Neural cell (in vitro differentiated cells): Measurements from ENCODE around the gene CELA2B. TPM values are rescaled to one million over a fixed set of nuclear protein-coding genes. Genes with fewer than 3 reads are reported as not detected.

Source experiments
- H2AFZ ChIP-seq: fragments of 200-600, 300-800 bp; sonication (generic), shearing (Covaris generic); 2 replicates; pipeline ENCODE4 v1.6.0; 2014; ENCODE audit warnings: low read depth, mild to moderate bottlenecking, antibody characterized with exemption, low read length, moderate library complexity
- H3F3A ChIP-seq: fragments of 200-600 bp; shearing (Covaris generic); 2 replicates; pipeline ENCODE4 v1.6.1; 2016; ENCODE audit warnings: mild to moderate bottlenecking, moderate library complexity, mixed read lengths, antibody characterized with exemption, low read length; ENCODE audit not compliant: insufficient read depth, poor library complexity, severe bottlenecking
- H3K27ac ChIP-seq: fragments of 200-600, 300-800 bp; sonication (generic), shearing (Covaris generic); 2 replicates; pipeline ENCODE4 v1.5.1; 2014; ENCODE audit warnings: mild to moderate bottlenecking, low read length, moderate library complexity
- H3K27me3 ChIP-seq: fragments of 300-800, 200-600 bp; sonication (generic), shearing (Covaris generic); 2 replicates; pipeline ENCODE4 v1.6.0; 2014; ENCODE audit warnings: mild to moderate bottlenecking, low read depth, low read length, moderate library complexity; ENCODE audit not compliant: insufficient read depth
- H3K36me3 ChIP-seq: fragments of 300-800, 200-600 bp; sonication (generic), shearing (Covaris generic); 2 replicates; pipeline ENCODE4 v1.5.1; 2014; ENCODE audit warnings: mild to moderate bottlenecking, antibody characterized with exemption, low read length, moderate library complexity; ENCODE audit not compliant: insufficient read depth
- H3K4me2 ChIP-seq: fragments of 300-800, 200-600 bp; sonication (generic), shearing (Covaris generic); 2 replicates; pipeline ENCODE4 v1.6.0; 2014; ENCODE audit warnings: mild to moderate bottlenecking, low read length
- H3K4me3 ChIP-seq: fragments of 300-800, 200-600 bp; sonication (generic), shearing (Covaris generic); 2 replicates; pipeline ENCODE4 v1.5.1; 2014; ENCODE audit warnings: mild to moderate bottlenecking, low read length, moderate library complexity
- H3K79me2 ChIP-seq: fragments of 200-600 bp; shearing (Covaris generic); replicated peaks from 2 replicates; pipeline ENCODE4 v1.6.0; 2014; ENCODE audit warnings: mild to moderate bottlenecking, low read length, moderate library complexity; ENCODE audit not compliant: insufficient read depth
- H3K9ac ChIP-seq: fragments of 300-800, 200-600 bp; sonication (generic), shearing (Covaris generic); 2 replicates; pipeline ENCODE4 v1.6.1; 2016; ENCODE audit warnings: mild to moderate bottlenecking, low read length, mixed read lengths
- H3K9me2 ChIP-seq: fragments of 200-600 bp; shearing (Covaris generic); 2 replicates; pipeline ENCODE4 v1.6.1; 2016; ENCODE audit warnings: mild to moderate bottlenecking, low read length, mixed read lengths; ENCODE audit not compliant: insufficient read depth
- H3K9me3 ChIP-seq: fragments of 200-600, 300-800 bp; sonication (generic), shearing (Covaris generic); 2 replicates; pipeline ENCODE4 v1.6.1; 2016; ENCODE audit warnings: mild to moderate bottlenecking, mixed run types, low read length, moderate library complexity, mixed read lengths
- H4K20me1 ChIP-seq: fragments of 200-600 bp; shearing (Covaris generic); 2 replicates; pipeline ENCODE4 v1.6.1; 2016; ENCODE audit warnings: mild to moderate bottlenecking, mixed run types; ENCODE audit not compliant: insufficient read depth
- EP300 ChIP-seq: fragments of 450-650 bp; conservative IDR thresholded peaks from 2 replicates; pipeline ENCODE4 v1.6.1; 2014; ENCODE audit warnings: antibody characterized with exemption, mild to moderate bottlenecking, moderate library complexity; ENCODE audit not compliant: poor library complexity, severe bottlenecking
- EZH2 ChIP-seq: fragments of 200-600, 300-800 bp; shearing (Covaris generic), sonication (generic); IDR thresholded peaks from 2 replicates; pipeline ENCODE4 v1.6.1; 2014; ENCODE audit warnings: antibody characterized with exemption, low read length, borderline replicate concordance, mild to moderate bottlenecking; ENCODE audit not compliant: insufficient read depth, poor library complexity, severe bottlenecking
- MXI1 ChIP-seq: fragments of 450-650 bp; conservative IDR thresholded peaks from 2 replicates; pipeline ENCODE4 v1.6.1; 2014; ENCODE audit warnings: antibody characterized with exemption, mild to moderate bottlenecking; ENCODE audit not compliant: poor library complexity, severe bottlenecking
- POLR2AphosphoS5 ChIP-seq: IDR thresholded peaks from 2 replicates; pipeline ENCODE4 v1.6.1; 2012
- RAD21 ChIP-seq: fragments of 450-650 bp; conservative IDR thresholded peaks from 2 replicates; pipeline ENCODE4 v1.6.1; 2014; ENCODE audit warnings: antibody characterized with exemption, mild to moderate bottlenecking, moderate library complexity
- SMC3 ChIP-seq: fragments of 450-650 bp; conservative IDR thresholded peaks from 2 replicates; pipeline ENCODE4 v1.6.1; 2014; ENCODE audit warnings: antibody characterized with exemption, mild to moderate bottlenecking, moderate library complexity; ENCODE audit not compliant: poor library complexity
- TAF1 ChIP-seq: IDR thresholded peaks from 2 replicates; pipeline ENCODE4 v1.6.1; 2012; ENCODE audit warnings: low read depth
- polyA minus RNA-seq: library from RNA; depleted of rRNA, polyadenylated mRNA; stranded (reverse); fragments of >200 nt; gene quantifications from 2 replicates; pipeline ENCODE4 v1.2.3, GENCODE V29; 2014
- polyA plus RNA-seq: library from polyadenylated mRNA; depleted of rRNA; stranded (reverse); fragments of >200 nt; gene quantifications from 2 replicates; pipeline ENCODE4 v1.2.3, GENCODE V29; 2014
- TF ChIP-seq, protein P1 (sequence below): fragments of 450-650 bp; IDR thresholded peaks from 2 replicates; pipeline ENCODE4 v1.5.1; 2014; ENCODE audit warnings: antibody characterized with exemption, mild to moderate bottlenecking, moderate library complexity; ENCODE audit not compliant: poor library complexity, severe bottlenecking
- TF ChIP-seq, protein P2 (sequence below): IDR thresholded peaks from 2 replicates; pipeline ENCODE4 v1.6.1; 2012; ENCODE audit warnings: borderline replicate concordance

CELA2B gene
- polyA plus RNA-seq, result not detected in 2 replicates
- polyA minus RNA-seq, result not detected in 2 replicates

DNA sequence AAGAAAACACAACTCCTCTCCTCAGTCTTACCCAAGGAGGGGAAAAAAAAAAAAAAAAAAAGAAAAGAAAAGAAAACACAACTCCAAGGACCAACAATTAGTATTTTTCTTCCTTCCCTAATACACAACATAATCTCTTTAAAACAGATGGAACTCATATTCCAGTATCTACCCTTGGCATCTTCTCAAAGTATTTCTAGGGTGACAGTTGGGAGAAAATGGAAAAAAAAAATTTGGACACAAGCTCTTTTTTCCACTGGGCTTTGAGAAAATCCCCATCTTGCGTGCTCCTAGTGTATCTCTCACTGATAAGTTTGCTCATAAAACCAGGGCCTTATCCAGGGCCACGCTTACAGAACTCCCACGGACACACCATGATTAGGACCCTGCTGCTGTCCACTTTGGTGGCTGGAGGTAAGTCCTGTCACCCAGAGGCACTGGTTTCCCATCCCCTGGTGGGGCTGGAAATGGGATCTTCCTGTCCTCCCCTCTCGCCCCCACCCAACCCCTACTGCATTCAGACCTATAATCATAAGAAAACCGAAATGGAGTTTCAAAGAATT, at the start of gene CELA2B:
CELA2B (plus strand) TSS at position 353 of the 563 bp plus-strand sequence; CDS start at position 375, 22 bp downstream.
- H3K36me3 ChIP-seq, result no peaks in the 10 kb centered on the region
- H3K9me3 ChIP-seq, result no peaks in the 10 kb centered on the region
- H3K27me3 ChIP-seq, result no peaks in the 10 kb centered on the region
- H3K4me2 ChIP-seq, result no peak within 1 kb of the TSS
- H3K9me2 ChIP-seq, result no peaks in the 10 kb centered on the region
- H3K27ac ChIP-seq, result no peak within 1 kb of the TSS
- H3F3A ChIP-seq, result no peaks in the 10 kb centered on the region
- no peaks in the 10 kb centered on the region for H3K79me2 ChIP-seq
- no peak within 1 kb of the TSS for H3K9ac ChIP-seq
- no peak within 1 kb of the TSS for H3K4me3 ChIP-seq
- H2AFZ ChIP-seq, result no peak within 1 kb of the TSS
- TF ChIP-seq, protein P1, sequence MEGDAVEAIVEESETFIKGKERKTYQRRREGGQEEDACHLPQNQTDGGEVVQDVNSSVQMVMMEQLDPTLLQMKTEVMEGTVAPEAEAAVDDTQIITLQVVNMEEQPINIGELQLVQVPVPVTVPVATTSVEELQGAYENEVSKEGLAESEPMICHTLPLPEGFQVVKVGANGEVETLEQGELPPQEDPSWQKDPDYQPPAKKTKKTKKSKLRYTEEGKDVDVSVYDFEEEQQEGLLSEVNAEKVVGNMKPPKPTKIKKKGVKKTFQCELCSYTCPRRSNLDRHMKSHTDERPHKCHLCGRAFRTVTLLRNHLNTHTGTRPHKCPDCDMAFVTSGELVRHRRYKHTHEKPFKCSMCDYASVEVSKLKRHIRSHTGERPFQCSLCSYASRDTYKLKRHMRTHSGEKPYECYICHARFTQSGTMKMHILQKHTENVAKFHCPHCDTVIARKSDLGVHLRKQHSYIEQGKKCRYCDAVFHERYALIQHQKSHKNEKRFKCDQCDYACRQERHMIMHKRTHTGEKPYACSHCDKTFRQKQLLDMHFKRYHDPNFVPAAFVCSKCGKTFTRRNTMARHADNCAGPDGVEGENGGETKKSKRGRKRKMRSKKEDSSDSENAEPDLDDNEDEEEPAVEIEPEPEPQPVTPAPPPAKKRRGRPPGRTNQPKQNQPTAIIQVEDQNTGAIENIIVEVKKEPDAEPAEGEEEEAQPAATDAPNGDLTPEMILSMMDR, result no peak
- TF ChIP-seq TAF1, result no peak
- no peak for TF ChIP-seq MXI1
- no peak for TF ChIP-seq EP300
- no peak for TF ChIP-seq RAD21
- TF ChIP-seq, protein P2, sequence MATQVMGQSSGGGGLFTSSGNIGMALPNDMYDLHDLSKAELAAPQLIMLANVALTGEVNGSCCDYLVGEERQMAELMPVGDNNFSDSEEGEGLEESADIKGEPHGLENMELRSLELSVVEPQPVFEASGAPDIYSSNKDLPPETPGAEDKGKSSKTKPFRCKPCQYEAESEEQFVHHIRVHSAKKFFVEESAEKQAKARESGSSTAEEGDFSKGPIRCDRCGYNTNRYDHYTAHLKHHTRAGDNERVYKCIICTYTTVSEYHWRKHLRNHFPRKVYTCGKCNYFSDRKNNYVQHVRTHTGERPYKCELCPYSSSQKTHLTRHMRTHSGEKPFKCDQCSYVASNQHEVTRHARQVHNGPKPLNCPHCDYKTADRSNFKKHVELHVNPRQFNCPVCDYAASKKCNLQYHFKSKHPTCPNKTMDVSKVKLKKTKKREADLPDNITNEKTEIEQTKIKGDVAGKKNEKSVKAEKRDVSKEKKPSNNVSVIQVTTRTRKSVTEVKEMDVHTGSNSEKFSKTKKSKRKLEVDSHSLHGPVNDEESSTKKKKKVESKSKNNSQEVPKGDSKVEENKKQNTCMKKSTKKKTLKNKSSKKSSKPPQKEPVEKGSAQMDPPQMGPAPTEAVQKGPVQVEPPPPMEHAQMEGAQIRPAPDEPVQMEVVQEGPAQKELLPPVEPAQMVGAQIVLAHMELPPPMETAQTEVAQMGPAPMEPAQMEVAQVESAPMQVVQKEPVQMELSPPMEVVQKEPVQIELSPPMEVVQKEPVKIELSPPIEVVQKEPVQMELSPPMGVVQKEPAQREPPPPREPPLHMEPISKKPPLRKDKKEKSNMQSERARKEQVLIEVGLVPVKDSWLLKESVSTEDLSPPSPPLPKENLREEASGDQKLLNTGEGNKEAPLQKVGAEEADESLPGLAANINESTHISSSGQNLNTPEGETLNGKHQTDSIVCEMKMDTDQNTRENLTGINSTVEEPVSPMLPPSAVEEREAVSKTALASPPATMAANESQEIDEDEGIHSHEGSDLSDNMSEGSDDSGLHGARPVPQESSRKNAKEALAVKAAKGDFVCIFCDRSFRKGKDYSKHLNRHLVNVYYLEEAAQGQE, result no peak
- no peak for TF ChIP-seq POLR2AphosphoS5
- TF ChIP-seq EZH2, result no peak
- TF ChIP-seq SMC3, result no peak
- H4K20me1 ChIP-seq, result no peaks in the 10 kb centered on the region

DNA sequence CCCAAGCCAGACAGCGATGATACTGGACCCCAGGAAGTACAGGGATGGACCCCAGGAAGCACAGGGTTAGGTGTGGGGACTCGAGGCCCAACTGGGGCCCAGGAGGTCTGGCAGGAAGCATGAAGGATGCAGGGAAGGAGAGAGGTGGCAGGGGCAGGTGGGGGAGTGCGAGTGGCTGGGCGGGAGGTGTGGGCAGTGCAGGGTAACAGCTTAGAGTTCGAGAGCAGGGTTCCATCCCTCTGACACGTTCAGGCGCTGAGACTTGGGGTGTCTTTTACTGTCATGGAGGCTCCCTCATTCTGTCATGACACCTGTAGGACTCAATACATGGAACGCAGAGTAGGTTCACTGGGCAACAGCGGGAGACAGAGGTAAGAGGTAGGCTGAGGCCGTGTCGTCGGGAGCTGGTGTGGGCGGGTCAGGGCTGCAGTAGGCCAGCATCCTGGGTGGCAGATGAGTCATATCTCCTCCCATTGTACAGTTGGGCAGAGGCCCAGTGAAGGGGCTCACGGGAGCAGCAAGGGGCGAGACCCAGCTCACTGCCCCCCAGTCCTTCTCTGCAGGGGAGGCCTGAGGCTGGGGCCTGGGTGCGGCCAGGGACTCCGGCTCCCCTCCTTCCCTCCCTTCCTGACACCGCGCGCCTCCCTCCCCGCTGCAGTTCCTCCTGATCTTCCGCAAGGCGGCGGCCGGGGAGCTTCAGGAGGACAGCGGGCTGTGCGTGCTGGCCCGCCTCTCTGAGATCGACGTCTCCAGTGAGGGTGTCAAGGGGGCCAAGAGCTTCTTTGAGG, 49.2 kb upstream of the CELA2B start:
- no peak overlapping the region for H2AFZ ChIP-seq
- H3K36me3 ChIP-seq, result no peaks in the 10 kb centered on the region
- no peak overlapping the region for H3K9ac ChIP-seq

More for the DNA sequence above, 49.2 kb upstream of the CELA2B start:
- TF ChIP-seq MXI1 (no peak), RAD21 (no peak), EZH2 (no peak), EP300 (no peak), TAF1 (no peak), POLR2AphosphoS5 (no peak), SMC3 (no peak)
- TF ChIP-seq, protein P1, result no peak
- TF ChIP-seq, protein P2, result no peak
- Histone ChIP-seq H3K27ac (no peak overlapping the region), H3F3A (no peaks in the 10 kb centered on the region), H3K4me3 (no peak overlapping the region), H3K79me2 (no peaks in the 10 kb centered on the region), H3K27me3 (no peaks in the 10 kb centered on the region), H3K9me2 (no peaks in the 10 kb centered on the region), H4K20me1 (no peaks in the 10 kb centered on the region), H3K9me3 (no peaks in the 10 kb centered on the region), H3K4me2 (no peak overlapping the region)
